ENCODE data around the gene IQGAP2. TPM values are rescaled to one million over a fixed set of nuclear protein-coding genes. Genes with fewer than 3 reads are reported as not detected.
A peak's percentile ranks its signal among the peaks of the same experiment; 100 is the strongest.
"Not testable (repeated sequence)": the region's sequence is repeated elsewhere in the genome, so short reads cannot be mapped to it uniquely, and the experiment has no call there.

Gene IQGAP2
- polyA plus RNA-seq, 1 experiment, result 0.63 TPM

DNA sequence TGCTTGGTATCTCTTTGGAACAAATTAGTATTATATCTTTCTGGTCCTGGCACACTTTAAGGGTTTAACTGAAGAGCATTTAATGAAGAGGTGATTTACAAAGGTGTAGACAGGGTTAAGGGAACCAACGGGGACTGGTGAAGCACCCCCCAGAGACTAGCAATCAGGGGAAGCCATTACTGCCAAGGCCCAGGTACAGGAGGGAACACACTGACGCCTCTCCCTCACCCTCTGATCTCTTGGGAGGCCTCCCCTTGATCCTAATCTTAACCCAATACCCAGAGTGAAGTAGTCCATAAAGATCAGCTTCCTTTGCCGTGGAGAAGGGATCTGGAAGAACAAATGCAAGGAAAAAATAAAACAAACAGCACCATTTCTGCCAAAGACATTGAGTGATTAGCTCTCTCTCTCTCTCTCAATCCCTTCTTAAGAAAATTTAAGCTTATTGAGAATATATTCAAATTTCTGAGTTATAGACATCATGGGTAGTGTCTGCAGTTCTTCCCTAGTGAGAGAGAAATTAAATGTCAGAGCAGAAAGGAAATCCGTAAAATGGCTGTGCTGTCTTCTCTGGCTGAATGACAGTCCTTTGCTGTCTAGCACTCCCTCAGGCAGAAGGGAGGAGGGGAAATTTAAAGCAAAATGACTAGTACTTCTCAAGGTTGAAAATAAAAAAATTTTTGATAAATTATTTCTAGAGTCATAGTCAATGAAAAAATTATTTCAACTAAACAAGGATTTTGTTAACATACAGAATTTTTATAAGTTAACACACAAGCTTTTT is 332.9 kb downstream of the IQGAP2 start:
- H3K27me3 ChIP-seq (ENCODE audit: control insufficient read depth, insufficient read depth, low read length), result no peaks in the 10 kb centered on the region
- no peak overlapping the region for H3K27ac ChIP-seq (ENCODE audit: low read depth, low read length)
- ChIA-PET CTCF (interaction anchor here (0.8 to 6.5 kb wide), 7 partner anchors 9 to 134 kb away, joined by 3 to 45 read pairs (median 4); partner anchors contain the start of gene F2R), POLR2A (no interaction called here)
- no peak for DNase-seq (ENCODE audit: low read depth, low spot score)
- H3K4me3 ChIP-seq (ENCODE audit: low read depth, low read length), result no peak overlapping the region
- no peak for TF ChIP-seq CTCF (IDR thresholded peaks at IDR 0.05; ENCODE audit: low read depth, low read length)
- no peaks in the 10 kb centered on the region for H3K9me3 ChIP-seq (ENCODE audit: control insufficient read depth, insufficient read depth, low read length)

- POLR2A ChIA-PET, result interaction anchor here (1.0 kb wide), 1 partner anchor 28 kb away, joined by 3 read pairs; no protein-coding TSS in a partner anchor
- no peak for TF ChIP-seq CTCF (IDR thresholded peaks at IDR 0.05; ENCODE audit: low read depth, low read length)
- DNase-seq (ENCODE audit: low read depth, low spot score), result no peak
These were observed 333.8 kb downstream of the IQGAP2 start for GRCh38 chr5:76736679-76737556.

DNA sequence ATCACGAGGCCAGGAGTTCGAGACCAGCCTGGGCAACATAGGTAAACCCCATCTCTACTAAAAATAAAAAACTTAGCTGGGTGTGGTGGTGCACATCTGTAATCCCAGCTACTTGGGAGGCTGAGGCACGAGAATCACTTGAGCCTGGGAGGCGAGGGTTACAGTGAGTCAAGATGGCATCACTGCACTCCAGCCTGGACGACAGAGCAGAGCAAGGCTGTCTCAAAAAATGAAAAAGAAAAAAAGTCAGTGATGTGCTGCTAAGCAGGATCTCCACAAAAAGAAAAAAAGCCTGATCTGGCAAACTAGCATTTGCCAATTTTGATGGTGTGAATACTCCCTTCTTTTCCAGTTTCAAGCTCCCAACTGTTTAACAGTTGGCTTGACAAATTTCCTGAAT is 334.8 kb downstream of the IQGAP2 start:
- Histone ChIP-seq H3K27ac (ENCODE audit: low read depth, low read length) (peak overlapping the region; percentile 92), H3K9me3 (ENCODE audit: control insufficient read depth, insufficient read depth, low read length) (no peaks in the 10 kb centered on the region), H3K4me3 (ENCODE audit: low read depth, low read length) (no peak overlapping the region), H3K27me3 (ENCODE audit: control insufficient read depth, insufficient read depth, low read length) (no peaks in the 10 kb centered on the region)
- TF ChIP-seq CTCF (IDR thresholded peaks at IDR 0.05; ENCODE audit: low read depth, low read length), result no peak
- DNase-seq (ENCODE audit: low read depth, low spot score), result no peak
- POLR2A ChIA-PET, result no interaction called here
- CTCF ChIA-PET, result interaction anchor here (1.2 to 6.5 kb wide), 4 partner anchors 22 to 136 kb away, joined by 3 to 45 read pairs (median 10); partner anchors contain the start of gene F2R

More at GRCh38 chr5:76736679-76737556, 333.8 kb downstream of the IQGAP2 start:
- no peak overlapping the region for H3K27ac ChIP-seq (ENCODE audit: low read depth, low read length)
- no peaks in the 10 kb centered on the region for H3K9me3 ChIP-seq (ENCODE audit: control insufficient read depth, insufficient read depth, low read length)
- CTCF ChIA-PET, result interaction anchor here (0.9 to 6.5 kb wide), 7 partner anchors 10 to 135 kb away, joined by 3 to 45 read pairs (median 4); partner anchors contain the start of gene F2R
- no peaks in the 10 kb centered on the region for H3K27me3 ChIP-seq (ENCODE audit: control insufficient read depth, insufficient read depth, low read length)
- H3K4me3 ChIP-seq (ENCODE audit: low read depth, low read length), result no peak overlapping the region

DNA sequence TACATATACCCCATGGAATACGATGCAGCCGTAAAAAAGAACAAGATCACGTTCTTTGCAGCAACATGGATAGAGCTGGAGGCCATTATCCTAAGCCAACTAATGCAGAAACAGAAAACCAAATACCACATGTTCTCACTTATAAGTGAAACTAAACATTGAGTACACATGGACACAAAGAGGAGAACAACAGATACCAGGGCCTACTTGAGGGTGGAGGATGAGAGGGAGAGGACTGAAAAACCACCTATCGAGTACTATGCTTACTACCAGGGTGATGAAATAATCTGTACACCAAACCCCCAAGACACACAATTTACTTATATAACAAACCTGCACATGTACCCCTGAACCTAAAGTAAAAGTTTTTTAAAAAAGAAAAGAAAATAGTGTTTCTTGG is 338.4 kb downstream of the IQGAP2 start:
- DNase-seq (ENCODE audit: low read depth, low spot score), result not testable (repeated sequence)
- POLR2A ChIA-PET, result interaction anchor here (0.8 kb wide), 1 partner anchor 51 kb away, joined by 3 read pairs; no protein-coding TSS in a partner anchor
- CTCF ChIA-PET, result interaction anchor here (6.5 kb wide), 1 partner anchor 33 kb away, joined by 45 read pairs; no protein-coding TSS in a partner anchor

GRCh38 chr5:76742583-76742982 is 339.5 kb downstream of the IQGAP2 start:
- ChIA-PET CTCF (interaction anchor here (1.0 to 1.3 kb wide), 2 partner anchors 32 to 141 kb away, joined by 3 to 6 read pairs; no protein-coding TSS in a partner anchor), POLR2A (no interaction called here)
- DNase-seq (ENCODE audit: low read depth, low spot score), result peak; percentile 24
- Histone ChIP-seq H3K27ac (ENCODE audit: low read depth, low read length) (no peak overlapping the region), H3K4me3 (ENCODE audit: low read depth, low read length) (no peak overlapping the region), H3K27me3 (ENCODE audit: control insufficient read depth, insufficient read depth, low read length) (no peaks in the 10 kb centered on the region), H3K9me3 (ENCODE audit: control insufficient read depth, insufficient read depth, low read length) (no peaks in the 10 kb centered on the region)
- no peak for TF ChIP-seq CTCF (IDR thresholded peaks at IDR 0.05; ENCODE audit: low read depth, low read length)

More for the DNA sequence above, 338.4 kb downstream of the IQGAP2 start:
- not testable (repeated sequence) for H3K27me3 ChIP-seq (ENCODE audit: control insufficient read depth, insufficient read depth, low read length); H3K27ac ChIP-seq (ENCODE audit: low read depth, low read length); H3K9me3 ChIP-seq (ENCODE audit: control insufficient read depth, insufficient read depth, low read length); H3K4me3 ChIP-seq (ENCODE audit: low read depth, low read length)
